Adrenal gland (tissue), 5 donors: Measurements from ENCODE around the gene FAM185A.
"Not testable (repeated sequence)": the region's sequence is repeated elsewhere in the genome, so short reads cannot be mapped to it uniquely, and the experiment has no call there.

Experiments
- CTCF ChIP-seq, 6 experiments: fragments of 450-650 bp in 4 of 6; fragments of 200-600 bp in 2 of 6; sonication (generic) in 1 of 6; IDR thresholded peaks; 1 replicate in 5 of 6; 2 replicates in 1 of 6; pipeline versions ENCODE4 v1.5.1 to v1.8.0; 2016 to 2021; ENCODE audit warnings: antibody characterized with exemption in 6 of 6, mild to moderate bottlenecking in 2 of 6, moderate library complexity in 1 of 6
- POLR2A ChIP-seq, 2 donors: fragments of 450-650 bp; IDR thresholded peaks; one replicate each; pipeline ENCODE4 v1.6.1; 2017; ENCODE audit warnings: antibody characterized with exemption in 2 of 2, mild to moderate bottlenecking in 2 of 2, moderate library complexity in 1 of 2
- donor health status: DM: no; HTN: no; CAD: no.

GRCh38 chr7:102730431-102730830, 18.4 kb upstream of the FAM185A start:
- TF ChIP-seq POLR2A, CTCF (IDR thresholded peaks at IDR 0.05): not testable (repeated sequence)
